Urothelium cell line (cell line): ENCODE results near the gene PEX11B.
"Not testable (repeated sequence)": the region's sequence is repeated elsewhere in the genome, so short reads cannot be mapped to it uniquely, and the experiment has no call there.

ENCODE experiments used
- DNase-seq: peaks from one replicate; pipeline ENCODE4 v3.0.0; 2011; ENCODE audit warnings: low spot score, mixed read lengths
- FAIRE-seq: peaks from 2 replicates; lab custom pipeline; 2011; peaks lifted over from hg19 to GRCh38; lab: Jason Lieb, UNC

PEX11B gene

DNA sequence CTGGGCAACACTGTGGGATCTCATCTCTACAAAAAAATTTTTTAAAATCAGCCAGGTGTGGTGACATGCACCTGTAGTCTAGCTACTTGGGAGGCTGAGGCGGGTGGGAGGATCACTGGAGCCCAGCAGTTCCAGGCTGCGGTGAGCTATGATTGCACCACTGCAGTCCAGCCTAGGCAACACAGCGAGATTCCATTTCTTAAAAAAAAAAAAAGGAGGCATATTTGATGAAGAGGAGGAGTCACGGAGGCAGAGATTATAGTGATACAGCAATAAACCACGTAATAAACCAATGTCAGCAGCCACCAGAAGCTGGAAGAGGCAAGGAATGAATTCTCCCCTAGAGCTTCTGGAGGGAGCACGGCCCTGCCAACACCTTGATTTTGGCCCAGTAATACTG, 35.3 kb upstream of the PEX11B start:
- FAIRE-seq = no peak
- DNase-seq = no peak

- DNase-seq (no peak), FAIRE-seq (no peak)
Observed at GRCh38 chr1:145952903-145953302, 34.4 kb upstream of the PEX11B start.

GRCh38 chr1:145951526-145951925, 33.0 kb upstream of the PEX11B start:
- no peak for DNase-seq

DNA sequence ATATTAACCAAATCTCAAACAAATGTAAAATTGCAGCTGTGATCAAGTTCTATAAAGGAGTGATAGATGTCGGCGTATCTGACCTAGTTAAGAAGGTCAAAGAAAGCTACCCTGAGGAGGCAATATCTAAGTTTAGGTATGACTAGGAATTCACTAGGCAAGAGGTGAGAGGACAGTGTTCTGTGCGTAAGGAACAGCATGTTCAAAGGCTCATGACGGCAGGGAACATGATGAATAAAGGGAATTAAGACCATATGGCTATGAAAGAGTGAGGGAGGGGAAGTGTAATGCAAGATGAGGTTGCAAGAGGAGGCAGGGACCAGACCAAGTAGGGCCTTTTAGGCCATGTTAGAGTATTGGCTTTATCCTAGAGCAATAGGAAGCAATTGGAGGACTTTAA, 30.7 kb upstream of the PEX11B start:
- FAIRE-seq = no peak
- no peak for DNase-seq

More at GRCh38 chr1:145951526-145951925, 33.0 kb upstream of the PEX11B start:
- no peak for FAIRE-seq

GRCh38 chr1:145947551-145947950, 29.0 kb upstream of the PEX11B start:
- FAIRE-seq = no peak
- DNase-seq = no peak

- FAIRE-seq (no peak), DNase-seq (no peak)
Observed at GRCh38 chr1:145946477-145946986, 28.0 kb upstream of the PEX11B start.

- FAIRE-seq (no peak), DNase-seq (no peak)
Observed at GRCh38 chr1:145944532-145944931, 26.0 kb upstream of the PEX11B start.

- no peak for FAIRE-seq
Observed at GRCh38 chr1:145942871-145943270, 24.4 kb upstream of the PEX11B start.

GRCh38 chr1:145942405-145942804, 23.9 kb upstream of the PEX11B start:
- DNase-seq = no peak
- FAIRE-seq = no peak

More at GRCh38 chr1:145942871-145943270, 24.4 kb upstream of the PEX11B start:
- no peak for DNase-seq

DNA sequence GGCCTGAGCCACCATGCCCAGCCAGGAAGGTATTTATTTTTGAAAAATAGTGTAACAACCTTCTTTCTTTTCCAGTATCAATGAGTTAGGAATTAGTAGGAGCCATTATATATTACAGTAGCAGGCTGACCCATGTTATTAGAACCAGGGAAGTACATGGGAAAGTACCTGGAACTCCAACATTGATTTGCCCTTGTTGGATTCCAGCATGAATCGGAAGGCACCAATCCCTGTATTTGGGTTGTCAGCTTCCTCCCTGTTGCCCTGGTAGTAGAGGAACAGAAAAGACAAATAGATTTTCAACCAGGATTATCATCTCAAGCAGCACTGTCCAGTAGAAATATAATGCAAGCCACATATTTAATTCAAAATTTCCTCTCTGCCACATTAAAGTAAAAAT, 18.9 kb upstream of the PEX11B start:
- no peak for DNase-seq
- no peak for FAIRE-seq

- FAIRE-seq = no peak
- DNase-seq = no peak
Observed at GRCh38 chr1:145936247-145936646, 17.7 kb upstream of the PEX11B start.

GRCh38 chr1:145935708-145936107, 17.2 kb upstream of the PEX11B start:
- FAIRE-seq (no peak), DNase-seq (no peak)

GRCh38 chr1:145932522-145933009, 14.0 kb upstream of the PEX11B start:
- not testable (repeated sequence) for FAIRE-seq, DNase-seq

- FAIRE-seq = no peak
- DNase-seq = no peak
Observed at GRCh38 chr1:145927916-145928643, 9.6 kb upstream of the PEX11B start.

GRCh38 chr1:145927063-145927886, 8.8 kb upstream of the PEX11B start, which contains the start of gene RBM8A:
TSS of gene RBM8A (minus strand) at chr1:145927484. CDS start at chr1:145927426, 58 bp downstream.
- DNase-seq = peak; percentile 93
- peak; percentile 17 for FAIRE-seq

DNA sequence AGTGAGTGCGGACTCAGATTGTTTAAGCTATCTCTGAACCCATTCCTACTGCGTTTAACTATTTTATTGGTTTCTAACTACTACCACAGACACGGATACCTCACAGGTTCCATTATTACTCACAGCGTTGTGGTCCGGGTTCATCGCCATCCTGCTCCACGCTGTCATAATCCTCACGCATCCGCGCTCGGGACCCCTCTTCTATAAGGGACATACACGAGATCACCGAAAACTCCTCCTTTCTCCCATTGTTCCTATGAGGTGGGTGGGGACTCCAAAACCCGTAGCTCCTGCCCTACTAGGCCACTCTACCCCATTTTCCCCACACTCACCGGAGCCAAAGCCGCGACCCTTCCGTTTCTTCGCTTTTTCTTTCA, 8.2 kb upstream of the PEX11B start:
- DNase-seq = no peak
- FAIRE-seq = no peak

DNA sequence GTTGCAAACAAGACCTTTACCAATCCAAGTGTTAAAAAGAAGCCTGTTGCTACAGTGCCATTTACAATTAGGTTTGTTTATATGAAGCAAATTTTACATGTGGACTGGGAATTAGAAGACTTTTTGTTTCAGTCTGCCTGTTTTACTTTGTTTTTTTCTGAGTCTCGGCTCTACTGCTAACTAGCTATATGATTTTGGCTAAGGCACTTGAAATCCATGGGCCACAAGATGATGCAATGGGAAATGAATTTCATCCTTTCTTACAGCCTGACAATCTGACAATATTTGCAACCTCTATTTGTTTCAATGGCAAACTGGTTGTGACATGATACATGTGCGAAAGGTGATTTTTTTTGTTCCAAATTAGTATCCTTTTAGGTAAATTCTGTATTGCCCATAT, 3.7 kb upstream of the PEX11B start:
- no peak for DNase-seq
- no peak for FAIRE-seq

GRCh38 chr1:145920297-145920696, 1.8 kb upstream of the PEX11B start:
- not testable (repeated sequence) for FAIRE-seq, DNase-seq

GRCh38 chr1:145918992-145919939, 749 bp upstream of the PEX11B start:
- FAIRE-seq (no peak), DNase-seq (peak; percentile 25)

GRCh38 chr1:145917595-145917994, 922 bp downstream of the PEX11B start:
- DNase-seq (no peak), FAIRE-seq (no peak)
